ENCODE data around the gene NPRL2. TPM values are rescaled to one million over a fixed set of nuclear protein-coding genes. Genes with fewer than 3 reads are reported as not detected.

Gene NPRL2
- total and polyA plus RNA-seq, 2 donors (not counting 3 experiments of a cell fraction or from before 2014, with no cell fraction given) = 13.4 to 30.6 TPM

DNA sequence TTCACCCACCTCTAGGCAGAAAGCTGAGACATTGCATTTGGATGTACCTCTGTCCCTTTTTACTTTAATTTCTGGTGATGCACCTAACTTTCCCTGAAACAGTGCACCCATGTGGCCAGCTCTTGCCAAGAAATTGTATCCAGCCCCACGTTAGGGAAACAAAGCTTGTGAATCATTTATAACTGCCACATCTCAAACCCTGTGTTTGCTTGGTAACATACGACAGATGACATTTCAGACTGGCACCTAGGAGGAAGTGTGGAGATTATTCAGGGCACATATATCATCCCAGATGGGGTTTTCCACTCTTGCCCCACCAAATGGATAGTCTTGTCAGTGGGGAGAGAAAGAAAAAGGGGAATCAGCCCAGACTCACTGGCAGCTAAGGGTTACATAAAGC lies 2.2 kb upstream of the NPRL2 start:
- Histone ChIP-seq H3K4me3 (replicated peaks in 1 of 3; ENCODE audit: insufficient read depth in 1 of 3, low read depth in 1 of 3, low read length in 3 of 3) (no peak overlapping the region), H3K27ac (ENCODE audit: insufficient read depth, low read depth, low read length) (no peak overlapping the region), H3K9ac (replicated peaks; ENCODE audit: extremely low read depth, insufficient read depth, low read length) (no peak overlapping the region), H3K36me3 (ENCODE audit: control insufficient read depth in 2 of 2, extremely low read depth in 1 of 2, insufficient read depth in 2 of 2, low read length in 2 of 2) (peaks cover 8 to 31% of the 10 kb centered on the region in 2 experiments), H3K9me3 (replicated peaks; ENCODE audit: control insufficient read depth, insufficient read depth, low read length) (no peaks in the 10 kb centered on the region), H2AFZ (ENCODE audit: low read depth, low read length) (no peak overlapping the region), H4K20me1 (replicated peaks; ENCODE audit: control insufficient read depth, extremely low read depth, insufficient read depth, low read length) (peaks cover 6% of the 10 kb centered on the region), H3K4me1 (ENCODE audit: control insufficient read depth, extremely low read depth, insufficient read depth, low read length) (peaks cover 36% of the 10 kb centered on the region), H3K79me2 (ENCODE audit: control insufficient read depth, insufficient read depth, low read length) (peaks cover 29% of the 10 kb centered on the region), H3K27me3 (ENCODE audit: control insufficient read depth in 2 of 2, insufficient read depth in 2 of 2, low read length in 2 of 2) (no peaks in the 10 kb centered on the region), H3K4me2 (ENCODE audit: insufficient read depth, low read length) (no peak overlapping the region), H3K9me1 (replicated peaks; ENCODE audit: control insufficient read depth, extremely low read depth, insufficient read depth, low read length) (no peaks in the 10 kb centered on the region)
- POLR2A ChIA-PET = interaction anchor here (0.7 kb wide), 1 partner anchor 134 kb away, joined by 6 read pairs; no protein-coding TSS in a partner anchor
- dilution Hi-C loops (cut with MboI; ENCODE audit: extremely low pct_ligation_motif_present, low sequenced_read_pairs) (no loop called here), intact Hi-C loops (cut with micrococcal nuclease) (no loop called here)
- peak; percentile 47 for FAIRE-seq
- no peak for DNase-seq (ENCODE audit: low read depth, low spot score)
- TF ChIP-seq JUN (IDR thresholded peaks at IDR 0.05; ENCODE audit: borderline replicate concordance, insufficient read depth, insufficient read length, low read depth) = no peak
- no peak for TF ChIP-seq POLR2AphosphoS5 (IDR thresholded peaks at IDR 0.05; ENCODE audit: insufficient read depth, low read depth, low read length)
- TF ChIP-seq, protein P1, sequence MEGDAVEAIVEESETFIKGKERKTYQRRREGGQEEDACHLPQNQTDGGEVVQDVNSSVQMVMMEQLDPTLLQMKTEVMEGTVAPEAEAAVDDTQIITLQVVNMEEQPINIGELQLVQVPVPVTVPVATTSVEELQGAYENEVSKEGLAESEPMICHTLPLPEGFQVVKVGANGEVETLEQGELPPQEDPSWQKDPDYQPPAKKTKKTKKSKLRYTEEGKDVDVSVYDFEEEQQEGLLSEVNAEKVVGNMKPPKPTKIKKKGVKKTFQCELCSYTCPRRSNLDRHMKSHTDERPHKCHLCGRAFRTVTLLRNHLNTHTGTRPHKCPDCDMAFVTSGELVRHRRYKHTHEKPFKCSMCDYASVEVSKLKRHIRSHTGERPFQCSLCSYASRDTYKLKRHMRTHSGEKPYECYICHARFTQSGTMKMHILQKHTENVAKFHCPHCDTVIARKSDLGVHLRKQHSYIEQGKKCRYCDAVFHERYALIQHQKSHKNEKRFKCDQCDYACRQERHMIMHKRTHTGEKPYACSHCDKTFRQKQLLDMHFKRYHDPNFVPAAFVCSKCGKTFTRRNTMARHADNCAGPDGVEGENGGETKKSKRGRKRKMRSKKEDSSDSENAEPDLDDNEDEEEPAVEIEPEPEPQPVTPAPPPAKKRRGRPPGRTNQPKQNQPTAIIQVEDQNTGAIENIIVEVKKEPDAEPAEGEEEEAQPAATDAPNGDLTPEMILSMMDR (IDR thresholded peaks at IDR 0.05; ENCODE audit: extremely low read depth in 1 of 2, insufficient read depth in 1 of 2, low read depth in 1 of 2, low read length in 2 of 2) = peak; percentile 6 to 24
- CTCF ChIA-PET = interaction anchor here (1.0 to 2.5 kb wide), 5 partner anchors 9 to 190 kb away, joined by 3 to 11 read pairs (median 4); partner anchors contain the start of genes RASSF1 and TUSC2
- BruUV-seq (replicated peaks) = no TSS peak

DNA sequence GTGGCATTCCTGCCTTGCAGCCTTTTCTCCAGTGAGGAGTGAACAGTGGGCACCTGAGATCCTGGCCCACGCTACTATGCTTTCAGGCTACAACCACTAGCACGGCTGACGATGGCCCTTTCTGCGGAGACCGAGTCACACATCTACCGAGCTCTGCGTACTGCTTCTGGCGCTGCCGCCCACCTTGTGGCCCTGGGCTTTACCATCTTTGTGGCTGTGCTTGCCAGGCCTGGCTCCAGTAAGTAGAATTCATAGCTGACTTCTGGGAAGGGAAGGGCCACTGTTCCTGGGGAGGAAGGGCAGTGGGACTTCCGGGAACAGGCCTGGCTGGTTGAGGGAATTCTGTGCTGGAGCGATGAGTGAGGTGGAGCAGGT lies 735 bp upstream of the NPRL2 start:
- ChIA-PET CTCF (interaction anchor here (1.3 to 7.7 kb wide), 7 partner anchors 9 to 198 kb away, joined by 4 to 165 read pairs (median 5); partner anchors contain the start of gene TMEM115), POLR2A (no interaction called here)
- TSS peak; percentile 65 for BruUV-seq (replicated peaks)
- no peaks in the 10 kb centered on the region for H3K9me3 ChIP-seq (replicated peaks; ENCODE audit: control insufficient read depth, insufficient read depth, low read length)
- peaks cover 8 to 29% of the 10 kb centered on the region in 2 experiments for H3K36me3 ChIP-seq (ENCODE audit: control insufficient read depth in 2 of 2, extremely low read depth in 1 of 2, insufficient read depth in 2 of 2, low read length in 2 of 2)
- H3K27ac ChIP-seq (ENCODE audit: insufficient read depth, low read depth, low read length) = no peak overlapping the region
- peak overlapping the region in 2 of 3 experiments; percentile 40 to 77 for H3K4me3 ChIP-seq (replicated peaks in 1 of 3; ENCODE audit: insufficient read depth in 1 of 3, low read depth in 1 of 3, low read length in 3 of 3)
- peaks cover 21% of the 10 kb centered on the region for H3K4me1 ChIP-seq (ENCODE audit: control insufficient read depth, extremely low read depth, insufficient read depth, low read length)
- peak overlapping the region; percentile 60 for H3K4me2 ChIP-seq (ENCODE audit: insufficient read depth, low read length)
- H3K27me3 ChIP-seq (ENCODE audit: control insufficient read depth in 2 of 2, insufficient read depth in 2 of 2, low read length in 2 of 2) = no peaks in the 10 kb centered on the region
- dilution Hi-C loops (cut with MboI; ENCODE audit: extremely low pct_ligation_motif_present, low sequenced_read_pairs) (no loop called here), intact Hi-C loops (cut with micrococcal nuclease) (loop anchor here (1.0 kb wide), 1 partner anchor 8 kb away; the partner anchor contains the start of gene TMEM115)
- FAIRE-seq (no peak), DNase-seq (ENCODE audit: low read depth, low spot score) (no peak)
- no peak overlapping the region for H3K9ac ChIP-seq (replicated peaks; ENCODE audit: extremely low read depth, insufficient read depth, low read length)
- H3K9me1 ChIP-seq (replicated peaks; ENCODE audit: control insufficient read depth, extremely low read depth, insufficient read depth, low read length) = no peaks in the 10 kb centered on the region
- H4K20me1 ChIP-seq (replicated peaks; ENCODE audit: control insufficient read depth, extremely low read depth, insufficient read depth, low read length) = peaks cover 3% of the 10 kb centered on the region
- no peak for TF ChIP-seq GATA2 (IDR thresholded peaks at IDR 0.05; ENCODE audit: insufficient read depth, insufficient read length, low read depth, low read length)
- no peak for TF ChIP-seq EZH2 (IDR thresholded peaks at IDR 0.05; ENCODE audit: borderline replicate concordance, low read depth, low read length, severe bottlenecking)
- no peak for TF ChIP-seq POLR2AphosphoS5 (IDR thresholded peaks at IDR 0.05; ENCODE audit: insufficient read depth, low read depth, low read length)
- no peak for TF ChIP-seq MYC (IDR thresholded peaks at IDR 0.05; ENCODE audit: low read depth, low read length)
- TF ChIP-seq JUN (IDR thresholded peaks at IDR 0.05; ENCODE audit: borderline replicate concordance, insufficient read depth, insufficient read length, low read depth) = no peak
- TF ChIP-seq, protein P1 (IDR thresholded peaks at IDR 0.05; ENCODE audit: extremely low read depth in 1 of 2, insufficient read depth in 1 of 2, low read depth in 1 of 2, low read length in 2 of 2) = no peak
- TF ChIP-seq, protein P2, sequence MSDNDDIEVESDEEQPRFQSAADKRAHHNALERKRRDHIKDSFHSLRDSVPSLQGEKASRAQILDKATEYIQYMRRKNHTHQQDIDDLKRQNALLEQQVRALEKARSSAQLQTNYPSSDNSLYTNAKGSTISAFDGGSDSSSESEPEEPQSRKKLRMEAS (IDR thresholded peaks at IDR 0.05; ENCODE audit: insufficient read depth, insufficient read length) = no peak
- TF ChIP-seq FOS (IDR thresholded peaks at IDR 0.05; ENCODE audit: borderline replicate concordance, insufficient read depth, low read length) = no peak
- peaks cover 14% of the 10 kb centered on the region for H3K79me2 ChIP-seq (ENCODE audit: control insufficient read depth, insufficient read depth, low read length)
- H2AFZ ChIP-seq (ENCODE audit: low read depth, low read length) = no peak overlapping the region
